Stimulated activated CD4-positive, alpha-beta T cell treated with anti-CD3 and anti-CD28 coated beads, Interleukin-1b, Interleukin-23, amount 100 ng/mL, for 48 hours (primary cell): ENCODE measurements around the gene NUP42.

ENCODE experiments used
- DNase-seq: peaks from one replicate; pipeline ENCODE4 v3.0.0-alpha.2; 2020

Gene NUP42

DNA sequence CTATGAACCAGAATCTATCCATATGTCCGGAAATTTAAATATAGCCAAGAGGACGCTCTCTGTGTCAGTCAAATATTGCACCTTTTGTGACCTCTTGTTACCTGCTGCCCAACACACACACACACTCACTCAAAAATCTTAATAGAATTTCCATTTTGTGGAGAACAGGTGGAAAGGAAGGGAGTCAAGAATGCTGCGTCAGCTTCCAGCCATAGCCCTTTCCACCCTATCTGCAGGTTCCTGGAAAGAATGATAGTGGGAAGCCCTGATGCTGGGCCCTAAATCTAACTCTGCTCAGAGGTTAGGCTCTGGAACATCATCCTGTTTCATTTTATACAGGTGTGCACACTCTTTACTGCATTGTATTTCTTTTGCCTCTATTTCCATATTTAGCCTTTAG is 55.2 kb downstream of the NUP42 start:
- DNase-seq = no peak

DNA sequence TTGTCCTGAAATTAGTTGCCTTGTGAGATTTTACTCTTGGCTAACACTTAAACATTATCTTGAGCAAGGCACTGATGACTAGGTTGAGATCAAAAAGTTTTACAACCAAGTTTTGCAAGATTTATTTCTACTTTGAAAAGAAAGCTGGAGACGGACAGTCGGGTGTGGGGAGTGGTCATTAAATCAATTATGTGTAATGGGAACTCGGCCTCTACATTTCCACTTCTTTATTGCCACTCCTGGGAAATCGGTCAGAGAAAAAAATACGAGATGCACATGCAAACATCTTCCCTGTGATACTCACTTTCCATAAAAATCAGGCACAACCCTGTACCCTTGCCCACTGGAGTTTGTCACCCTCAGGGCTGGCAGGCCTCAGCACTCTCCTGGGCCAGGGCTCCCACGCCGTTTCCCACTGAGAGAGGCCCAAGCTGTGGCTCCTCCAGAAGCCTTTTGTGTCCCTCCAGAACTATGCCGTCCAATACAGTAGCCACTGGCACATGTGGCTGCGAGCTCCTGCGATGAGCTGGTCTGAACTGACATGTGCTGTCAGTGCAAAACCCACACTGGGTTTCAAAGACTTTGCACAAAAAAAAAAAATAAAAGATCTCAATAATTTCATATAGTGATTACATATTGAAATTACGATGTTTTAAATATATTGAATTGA is 57.3 kb downstream of the NUP42 start:
- DNase-seq = no peak

DNA sequence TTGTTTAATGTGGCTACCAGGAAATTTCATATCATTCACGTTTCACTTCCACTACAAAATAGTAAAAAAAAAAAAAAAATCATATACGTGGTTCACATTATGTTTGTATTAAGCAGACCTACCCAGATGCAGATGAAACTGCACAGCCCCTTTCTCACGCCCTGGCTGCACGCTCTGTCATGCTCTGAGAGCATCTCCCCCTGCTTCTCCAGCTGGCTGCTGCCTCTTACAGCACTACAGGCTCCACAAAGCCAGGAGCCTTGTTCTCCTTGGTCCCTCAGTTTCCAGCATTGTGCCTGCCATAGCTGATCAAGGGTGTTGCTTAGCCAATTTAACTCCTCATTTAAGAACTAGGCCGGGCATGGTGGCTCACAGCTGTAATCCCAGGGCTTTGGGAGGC is 57.9 kb downstream of the NUP42 start:
- DNase-seq = no peak

DNA sequence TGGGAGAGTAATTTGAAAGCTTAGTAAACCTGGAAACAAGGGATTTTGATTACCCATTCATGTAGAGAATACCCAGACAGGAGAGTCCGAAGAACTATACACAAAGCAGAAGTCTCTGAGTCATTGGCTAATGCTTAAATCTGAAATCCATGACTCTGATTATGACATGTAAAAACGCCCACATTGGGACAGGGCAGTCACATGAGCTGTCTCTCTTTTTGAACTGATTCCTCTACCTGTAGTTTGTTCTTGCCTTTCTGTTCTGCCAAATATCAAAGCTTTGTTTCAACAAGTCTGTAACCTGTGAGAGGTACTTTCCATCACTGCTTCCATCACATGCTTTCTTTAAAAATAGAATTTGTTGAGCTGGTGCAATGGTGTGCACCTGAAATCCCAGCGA is 60.5 kb downstream of the NUP42 start:
- DNase-seq = no peak

DNA sequence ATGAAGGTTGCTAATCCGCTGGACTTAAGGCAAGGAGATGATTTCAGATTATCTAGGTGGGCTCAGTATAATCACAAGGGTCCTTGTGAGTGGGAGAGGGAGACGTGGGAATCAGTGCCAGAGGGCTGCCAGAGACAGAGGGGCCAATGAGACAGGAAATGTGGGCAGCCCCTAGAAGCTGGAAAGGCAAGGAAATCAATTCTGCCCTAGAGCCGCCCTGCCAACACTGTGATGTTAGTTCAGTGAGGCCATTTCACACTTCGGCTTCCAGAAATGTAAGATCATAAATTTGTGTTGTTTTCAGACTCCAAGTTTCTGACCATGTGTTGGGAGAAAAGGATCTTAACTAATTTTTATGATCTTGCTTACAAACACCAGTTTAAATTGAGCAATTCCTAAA is 61.1 kb downstream of the NUP42 start:
- no peak for DNase-seq

DNA sequence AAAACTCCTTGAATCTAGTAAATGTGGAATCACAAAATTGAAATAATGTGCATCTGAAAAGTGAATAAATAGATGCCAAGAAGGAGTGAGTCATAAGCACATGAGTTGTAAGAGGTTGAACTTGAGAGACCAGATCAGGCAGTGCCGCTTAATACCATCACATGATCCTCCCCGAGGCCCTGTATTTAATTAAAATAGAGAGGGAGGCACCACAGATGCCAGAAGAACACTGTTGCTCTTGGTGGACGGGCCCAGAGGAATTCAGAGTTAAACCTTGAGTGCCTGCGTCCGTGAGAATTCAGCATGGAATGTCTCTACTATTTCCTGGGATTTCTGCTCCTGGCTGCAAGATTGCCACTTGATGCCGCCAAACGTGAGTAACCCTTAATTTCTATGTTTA is 64.7 kb downstream of the NUP42 start, which contains the start of gene GPNMB:
Gene GPNMB, plus strand, starts transcription at position 221 of the 400 bp plus-strand sequence. Its CDS starts 83 bp downstream, at position 304.
- DNase-seq = no peak

DNA sequence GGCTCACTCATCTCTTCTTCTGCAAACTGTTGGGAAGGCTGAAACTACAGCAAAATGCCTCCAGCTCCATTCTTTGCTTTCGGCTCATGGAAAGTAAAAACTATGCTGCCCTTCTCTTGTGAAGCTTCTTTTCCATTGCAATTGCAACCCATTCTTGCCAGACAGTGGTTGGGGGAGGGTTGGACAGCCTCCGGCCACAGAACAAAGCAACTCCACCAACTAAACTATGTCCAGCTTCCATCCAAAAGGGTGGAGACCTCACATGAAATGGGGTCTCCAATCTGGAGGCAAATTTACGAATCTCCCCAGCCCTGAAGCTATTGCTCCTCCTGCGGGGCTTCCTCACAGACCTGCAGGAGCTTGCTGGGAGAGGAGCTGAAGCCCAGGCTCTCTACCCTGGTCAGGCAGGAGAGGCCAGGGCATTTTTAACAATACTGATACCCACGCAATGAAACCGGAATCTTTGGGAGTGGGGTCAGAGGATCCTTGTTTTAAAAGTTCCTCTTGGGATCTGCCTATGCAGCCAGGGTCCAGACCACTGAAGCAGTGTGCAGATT is 65.3 kb downstream of the NUP42 start:
- DNase-seq = no peak

DNA sequence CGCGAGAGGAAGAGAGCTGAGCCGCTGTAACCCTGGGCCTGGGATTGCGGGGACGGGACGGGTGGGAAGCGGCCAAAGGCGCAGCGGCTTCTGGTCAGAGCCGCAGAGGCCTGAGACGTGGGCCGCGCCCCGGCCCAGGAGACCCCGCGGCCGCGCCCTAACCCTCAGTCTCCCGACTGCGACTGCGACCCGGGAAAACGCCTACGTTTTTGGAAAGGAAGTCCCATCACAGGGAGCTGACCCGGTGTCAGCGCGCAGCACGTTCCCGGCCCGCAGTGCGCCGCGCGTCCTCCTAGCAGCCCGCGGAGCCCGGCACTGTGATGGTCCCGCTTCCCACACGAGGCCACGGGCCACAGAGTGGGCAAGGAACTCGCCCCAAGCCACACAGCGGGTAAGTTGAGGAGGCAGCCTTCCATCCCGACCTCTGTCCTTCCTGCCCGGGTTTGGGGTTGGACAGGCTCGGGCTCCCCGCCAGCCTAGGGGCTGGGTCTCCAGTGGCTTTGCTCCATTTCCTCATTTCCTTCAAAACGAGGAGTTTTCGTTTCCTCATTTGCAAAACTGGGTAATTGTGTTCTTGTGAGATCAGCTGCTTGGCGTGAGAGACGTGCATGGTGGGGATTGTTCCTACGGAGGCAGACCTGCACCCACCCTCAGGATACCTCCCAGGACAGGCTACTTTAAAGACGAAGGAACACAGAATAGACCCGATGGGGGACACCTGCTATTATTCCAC is 65.9 kb downstream of the NUP42 start:
- no peak for DNase-seq

DNA sequence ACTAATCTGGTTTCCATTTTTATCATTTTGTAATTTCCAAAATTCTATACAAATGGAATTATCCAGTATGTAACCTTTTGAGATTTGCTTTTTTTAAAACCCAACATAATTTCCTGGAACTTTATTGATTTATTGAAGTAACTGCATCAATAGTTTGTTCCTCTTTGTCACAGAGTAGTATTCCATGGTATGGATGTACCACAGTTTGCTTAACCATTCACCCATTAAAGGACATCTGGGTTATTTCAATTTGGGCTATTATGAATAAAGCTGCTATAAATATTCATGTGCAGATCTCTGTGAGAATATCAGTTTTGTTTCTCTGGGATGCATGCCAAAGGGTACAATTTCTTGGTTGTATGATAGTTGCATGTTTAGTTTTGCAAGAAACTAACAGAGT is 67.6 kb downstream of the NUP42 start:
- DNase-seq = no peak
